DND-41 (cell line): Measurements from ENCODE around the gene FUZ.

ENCODE experiments used
- EZH2 ChIP-seq: IDR thresholded peaks from 3 replicates; pipeline ENCODE4 v1.6.1; 2012; ENCODE audit warnings: borderline replicate concordance, low read depth, mild to moderate bottlenecking, moderate library complexity, low read length, inconsistent platforms; ENCODE audit not compliant: severe bottlenecking
- TF ChIP-seq, protein P1 (sequence below): IDR thresholded peaks from 2 replicates; pipeline ENCODE4 v1.5.1; 2012; ENCODE audit warnings: borderline replicate concordance, low read length, moderate library complexity, mild to moderate bottlenecking; ENCODE audit not compliant: poor library complexity, severe bottlenecking; ENCODE audit errors: extremely low read depth

DNA sequence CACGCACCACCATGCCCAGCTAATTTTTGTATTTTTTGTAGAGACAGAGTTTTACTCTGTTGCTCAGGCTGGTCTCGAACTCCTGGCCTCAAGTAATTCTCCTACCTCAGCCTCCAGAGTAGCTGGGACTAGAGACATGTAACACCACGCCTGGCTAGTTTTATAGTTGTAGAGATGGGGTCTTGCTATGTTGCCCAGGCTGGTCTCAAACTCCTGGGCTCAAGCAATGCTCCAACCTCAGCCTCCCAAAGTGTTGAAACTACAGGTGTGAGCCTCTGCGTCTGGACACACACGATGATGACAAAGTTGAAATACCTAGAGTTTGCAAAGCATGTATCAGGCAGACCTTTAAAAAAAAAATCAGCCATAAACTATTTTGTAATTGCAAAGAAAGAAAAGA is 33.3 kb upstream of the FUZ start:
- TF ChIP-seq EZH2 = no peak
- TF ChIP-seq, protein P1, sequence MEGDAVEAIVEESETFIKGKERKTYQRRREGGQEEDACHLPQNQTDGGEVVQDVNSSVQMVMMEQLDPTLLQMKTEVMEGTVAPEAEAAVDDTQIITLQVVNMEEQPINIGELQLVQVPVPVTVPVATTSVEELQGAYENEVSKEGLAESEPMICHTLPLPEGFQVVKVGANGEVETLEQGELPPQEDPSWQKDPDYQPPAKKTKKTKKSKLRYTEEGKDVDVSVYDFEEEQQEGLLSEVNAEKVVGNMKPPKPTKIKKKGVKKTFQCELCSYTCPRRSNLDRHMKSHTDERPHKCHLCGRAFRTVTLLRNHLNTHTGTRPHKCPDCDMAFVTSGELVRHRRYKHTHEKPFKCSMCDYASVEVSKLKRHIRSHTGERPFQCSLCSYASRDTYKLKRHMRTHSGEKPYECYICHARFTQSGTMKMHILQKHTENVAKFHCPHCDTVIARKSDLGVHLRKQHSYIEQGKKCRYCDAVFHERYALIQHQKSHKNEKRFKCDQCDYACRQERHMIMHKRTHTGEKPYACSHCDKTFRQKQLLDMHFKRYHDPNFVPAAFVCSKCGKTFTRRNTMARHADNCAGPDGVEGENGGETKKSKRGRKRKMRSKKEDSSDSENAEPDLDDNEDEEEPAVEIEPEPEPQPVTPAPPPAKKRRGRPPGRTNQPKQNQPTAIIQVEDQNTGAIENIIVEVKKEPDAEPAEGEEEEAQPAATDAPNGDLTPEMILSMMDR = no peak
